Duodenal mucosa (tissue), 2 donors: Measurements from ENCODE around the gene GLG1.
"Not testable (repeated sequence)": the region's sequence is repeated elsewhere in the genome, so short reads cannot be mapped to it uniquely, and the experiment has no call there.

Source experiments
- H3K27ac ChIP-seq: one replicate; pipeline ENCODE4 v1.7.0; 2013; ENCODE audit warnings: low read depth, low read length
- H3K27me3 ChIP-seq, 2 donors: one replicate each; pipeline ENCODE4 v1.7.0; 2013; ENCODE audit warnings: low read length in 2 of 2, control low read depth in 1 of 2; ENCODE audit not compliant: insufficient read depth in 2 of 2, control insufficient read depth in 1 of 2
- H3K36me3 ChIP-seq, 2 donors: one replicate each; pipeline ENCODE4 v1.7.0; 2013; ENCODE audit warnings: low read length in 2 of 2, control low read depth in 1 of 2; ENCODE audit not compliant: insufficient read depth in 2 of 2, control insufficient read depth in 1 of 2
- H3K4me1 ChIP-seq, 2 donors: one replicate each; pipeline ENCODE4 v1.7.0; 2013; ENCODE audit warnings: low read length in 2 of 2, control low read depth in 1 of 2; ENCODE audit not compliant: insufficient read depth in 2 of 2, control insufficient read depth in 1 of 2
- H3K4me3 ChIP-seq, 2 donors: one replicate each; pipeline ENCODE4 v1.7.0; 2013; ENCODE audit warnings: low read length in 2 of 2, low read depth in 1 of 2
- H3K9ac ChIP-seq, 2 donors: one replicate each; pipeline ENCODE4 v1.7.0; 2013; ENCODE audit warnings: low read length in 2 of 2, low read depth in 1 of 2
- H3K9me3 ChIP-seq, 2 donors: one replicate each; pipeline ENCODE4 v1.7.0; 2013; ENCODE audit warnings: low read length in 2 of 2, control low read depth in 1 of 2; ENCODE audit not compliant: control insufficient read depth in 1 of 2

The GLG1 gene

DNA sequence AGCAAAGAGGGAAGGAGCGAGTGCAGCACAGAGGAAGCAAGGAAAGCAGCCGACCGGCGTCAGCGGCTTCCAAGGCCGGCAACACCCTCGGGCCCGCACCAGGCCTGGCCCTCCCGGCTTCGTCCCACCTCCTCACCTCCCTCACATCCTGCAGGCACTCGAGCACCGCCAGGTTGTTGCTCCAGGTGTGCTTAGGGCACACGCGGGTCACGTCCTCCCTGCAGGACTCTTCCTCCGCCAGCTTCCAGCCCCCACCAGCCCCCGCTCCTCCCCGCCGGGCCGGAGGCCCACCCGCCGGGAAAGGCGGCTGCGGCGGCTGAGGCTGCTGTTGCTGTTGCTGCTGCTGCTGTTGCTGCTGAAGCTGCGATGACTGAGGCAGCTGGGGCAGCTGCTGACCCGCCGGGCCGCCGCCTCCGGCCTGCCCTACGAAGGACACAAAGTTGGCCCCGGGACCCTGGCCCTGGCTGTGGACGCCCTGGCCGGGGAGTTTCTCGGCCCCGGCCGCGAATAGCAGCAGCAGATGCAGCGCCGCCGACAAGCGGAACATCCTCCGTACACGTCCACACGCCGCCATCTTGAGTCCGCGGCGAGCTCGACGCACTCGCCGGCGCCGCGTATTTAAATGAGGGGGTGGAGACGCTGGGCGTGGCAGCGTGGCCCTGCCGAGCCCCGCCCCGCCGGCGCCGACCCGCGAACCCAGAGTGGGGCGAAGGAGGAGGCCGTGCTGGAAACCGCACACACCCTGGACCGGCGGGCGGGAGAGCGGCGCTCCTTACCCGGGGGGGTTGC is at the start of gene GLG1:
TSS of gene GLG1 (minus strand) at position 594 of the 789 bp plus-strand sequence. CDS start at position 574, 20 bp downstream.
- H3K9me3 ChIP-seq, result no peaks in the 10 kb centered on the region
- H3K4me3 ChIP-seq, result peak within 1 kb of the TSS; percentile 97 to 99
- peaks cover 25 to 36% of the 10 kb centered on the region in 2 donors for H3K4me1 ChIP-seq

DNA sequence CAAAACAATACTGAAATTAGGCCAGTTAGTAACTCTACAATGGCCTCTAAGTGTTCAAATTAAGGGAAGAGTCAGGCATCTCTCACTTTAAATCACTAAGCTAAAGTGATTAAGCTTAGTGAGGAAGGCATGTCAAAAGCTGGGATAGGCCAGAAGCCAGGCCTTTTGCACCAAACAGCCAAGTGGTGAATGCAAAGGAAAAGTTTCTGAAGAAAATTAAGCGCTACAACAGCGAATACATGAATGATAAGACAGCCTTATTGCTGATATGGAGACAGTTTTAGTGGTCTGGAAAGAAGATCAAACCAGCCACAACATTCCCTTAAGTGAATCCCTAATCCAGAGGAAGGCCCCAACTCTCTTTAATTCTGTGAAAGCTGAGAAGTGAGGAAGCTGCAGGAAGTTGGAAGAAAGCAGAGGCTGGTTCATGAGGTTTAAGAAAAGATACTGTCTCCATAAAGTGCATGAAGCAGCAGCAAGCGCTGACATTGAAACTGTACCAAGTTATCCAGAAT is 47.7 kb upstream of the GLG1 start:
- no peak overlapping the region for H3K27ac ChIP-seq
- H3K36me3 ChIP-seq, result peaks cover 8 to 51% of the 10 kb centered on the region in 2 donors
- no peak overlapping the region for H3K9ac ChIP-seq
- H3K27me3 ChIP-seq, result no peaks in the 10 kb centered on the region
- H3K4me3 ChIP-seq, result no peak overlapping the region
- peaks cover 7 to 9% of the 10 kb centered on the region in 2 donors for H3K4me1 ChIP-seq
- no peaks in the 10 kb centered on the region for H3K9me3 ChIP-seq

More for the DNA sequence above, at the start of gene GLG1:
- H3K9ac ChIP-seq, result peak within 1 kb of the TSS; percentile 84 to 93
- peak within 1 kb of the TSS; percentile 93 for H3K27ac ChIP-seq
- no peaks in the 10 kb centered on the region for H3K27me3 ChIP-seq
- no peaks in the 10 kb centered on the region for H3K36me3 ChIP-seq

DNA sequence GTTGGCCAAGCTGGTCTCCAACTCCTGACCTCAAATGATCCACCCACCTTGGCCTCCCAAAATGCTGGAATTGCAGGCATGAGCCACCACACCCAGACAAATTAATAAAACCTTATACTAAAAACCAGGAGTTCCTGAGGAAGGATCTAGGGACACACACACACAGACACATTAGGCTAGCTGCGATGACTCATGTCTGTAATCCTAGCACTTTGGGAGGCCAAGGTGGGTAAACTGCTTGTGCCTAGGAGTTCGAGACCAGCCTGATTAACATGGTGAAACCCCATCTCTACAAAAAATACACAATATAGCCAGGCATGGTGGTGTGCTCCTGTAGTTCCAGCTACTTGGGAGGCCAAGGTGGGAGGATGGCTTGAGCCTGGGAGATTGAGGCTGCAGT is 46.0 kb upstream of the GLG1 start:
- not testable (repeated sequence) for H3K27ac ChIP-seq, H3K4me3 ChIP-seq, H3K9ac ChIP-seq, H3K4me1 ChIP-seq, H3K27me3 ChIP-seq, H3K9me3 ChIP-seq
- H3K36me3 ChIP-seq, result peaks cover 4 to 51% of the 10 kb centered on the region in 2 donors

DNA sequence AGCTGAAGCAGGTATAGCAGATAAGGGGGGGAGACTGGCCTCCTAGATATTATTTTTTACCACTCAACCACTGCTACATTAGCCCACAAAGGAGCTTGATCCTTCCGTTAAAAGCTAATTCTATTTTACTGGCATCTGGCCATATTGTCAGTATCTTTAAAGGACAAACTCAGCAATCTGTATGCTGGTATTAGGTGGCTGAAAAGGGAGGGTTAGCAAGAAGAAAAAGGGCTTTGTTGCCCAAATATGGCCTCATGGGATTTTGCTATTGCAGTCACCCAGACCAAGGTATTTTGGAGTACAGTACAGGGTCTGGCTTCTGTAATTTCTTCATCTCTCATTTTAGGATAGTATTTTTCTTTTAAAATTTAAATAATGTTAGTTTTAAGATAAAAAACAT is 45.3 kb upstream of the GLG1 start:
- Histone ChIP-seq H3K4me3 (no peak overlapping the region), H3K27ac (no peak overlapping the region), H3K36me3 (peaks cover 3 to 57% of the 10 kb centered on the region in 2 donors), H3K9me3 (no peaks in the 10 kb centered on the region), H3K9ac (no peak overlapping the region), H3K27me3 (no peaks in the 10 kb centered on the region), H3K4me1 (no peaks in the 10 kb centered on the region)

DNA sequence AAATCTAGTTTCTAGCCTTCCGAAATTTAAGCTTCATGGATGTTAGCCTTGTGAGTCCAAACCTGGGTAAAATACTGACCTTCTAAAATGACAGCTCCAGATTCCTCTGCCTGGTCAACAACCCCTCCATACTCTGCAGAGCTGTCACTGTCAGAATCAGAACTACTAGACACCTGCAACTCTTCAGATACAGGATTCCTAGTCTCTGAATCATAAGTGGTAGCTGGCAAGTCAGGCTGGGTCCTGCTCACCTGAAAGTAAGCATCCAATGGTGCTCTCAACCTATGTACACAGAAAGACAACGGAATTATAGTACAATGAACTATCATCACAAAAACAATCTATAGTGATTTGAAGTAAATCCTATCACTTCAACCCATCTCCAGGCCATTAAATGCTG is 44.9 kb upstream of the GLG1 start:
- Histone ChIP-seq H3K9ac (no peak overlapping the region), H3K27ac (no peak overlapping the region), H3K4me1 (no peaks in the 10 kb centered on the region), H3K9me3 (no peaks in the 10 kb centered on the region), H3K4me3 (no peak overlapping the region), H3K36me3 (peaks cover 3 to 61% of the 10 kb centered on the region in 2 donors), H3K27me3 (no peaks in the 10 kb centered on the region)

DNA sequence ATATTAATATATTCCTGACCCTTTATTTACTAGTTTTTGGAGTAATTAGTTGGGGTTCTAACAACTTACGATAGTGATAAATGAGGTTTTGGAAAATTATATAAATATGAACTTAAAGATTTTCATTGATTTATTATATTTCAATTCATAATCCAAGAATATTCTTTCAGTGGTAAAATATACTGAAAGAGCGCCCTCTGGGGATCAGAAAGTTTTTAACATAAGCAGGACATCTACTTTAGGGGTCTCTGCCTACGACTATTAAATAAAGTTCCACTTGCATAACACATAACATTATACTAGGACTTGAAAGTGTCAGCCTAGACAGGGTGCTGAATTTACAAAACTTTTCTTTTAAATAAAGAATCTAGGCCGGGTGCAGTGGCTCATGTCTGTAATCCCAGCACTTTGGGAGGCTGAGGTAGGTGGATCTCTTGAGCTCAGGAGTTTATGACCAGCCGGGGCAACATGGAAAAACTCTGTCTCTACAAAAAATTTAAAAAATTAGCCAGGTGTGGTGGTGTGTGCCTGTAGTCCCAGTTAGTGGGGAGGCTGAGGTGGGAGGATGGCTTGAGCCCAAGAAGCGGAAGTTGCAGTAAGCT is 44.2 kb upstream of the GLG1 start:
- Histone ChIP-seq H3K9me3 (no peaks in the 10 kb centered on the region), H3K9ac (no peak overlapping the region), H3K4me3 (no peak overlapping the region), H3K4me1 (no peaks in the 10 kb centered on the region), H3K27me3 (no peaks in the 10 kb centered on the region), H3K27ac (no peak overlapping the region), H3K36me3 (peaks cover 3 to 64% of the 10 kb centered on the region in 2 donors)

DNA sequence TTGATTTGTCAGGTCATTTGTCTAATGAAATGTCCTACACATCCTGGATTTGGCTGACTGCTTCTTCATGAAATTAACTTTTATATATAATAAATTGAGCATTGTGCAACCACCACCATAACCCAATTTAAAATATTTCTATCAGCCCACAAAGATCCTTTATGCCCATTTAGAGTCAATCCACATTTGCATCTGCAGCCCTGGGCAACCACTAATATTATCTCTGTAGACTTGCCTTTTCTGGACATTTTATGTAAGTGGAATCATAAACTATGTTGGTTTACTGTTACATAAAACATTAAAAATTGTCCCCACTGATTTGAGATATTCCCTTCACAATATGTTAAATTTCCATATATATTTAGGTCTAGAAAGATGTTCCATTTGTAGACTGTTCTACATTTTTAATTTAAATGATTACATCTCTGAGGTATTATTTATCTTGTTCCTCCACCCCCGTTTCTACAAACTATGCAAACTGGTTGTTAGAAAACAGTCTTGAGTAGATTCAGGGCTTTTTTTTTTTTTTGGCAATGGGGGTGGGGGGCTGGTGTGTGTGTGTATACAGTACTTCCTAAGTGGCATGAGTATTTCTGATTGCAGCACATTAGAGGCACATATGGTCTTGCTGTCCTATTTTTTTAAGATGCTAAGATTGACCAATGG is 43.1 kb upstream of the GLG1 start:
- Histone ChIP-seq H3K4me3 (no peak overlapping the region), H3K27ac (no peak overlapping the region), H3K36me3 (peaks cover 3 to 73% of the 10 kb centered on the region in 2 donors), H3K27me3 (no peaks in the 10 kb centered on the region), H3K9me3 (no peaks in the 10 kb centered on the region), H3K4me1 (no peaks in the 10 kb centered on the region), H3K9ac (no peak overlapping the region)

DNA sequence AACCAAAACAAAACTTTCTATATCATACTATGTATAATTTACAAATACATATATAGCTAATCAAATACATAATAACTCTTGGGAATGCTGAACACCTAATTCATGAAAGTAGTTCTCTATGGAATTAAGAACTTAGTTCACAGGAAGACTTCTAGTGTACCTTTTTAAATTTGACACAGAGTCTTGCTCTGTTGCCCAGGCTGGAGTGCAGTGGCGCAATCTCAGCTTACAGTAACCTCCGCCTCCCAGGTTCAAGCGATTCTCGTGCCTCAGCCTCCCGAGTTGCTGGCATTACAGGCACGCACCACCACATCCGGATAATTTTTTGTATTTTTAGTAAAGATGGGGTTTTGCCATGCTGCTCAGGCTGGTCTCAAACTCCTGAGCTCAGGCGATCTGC is 35.1 kb upstream of the GLG1 start:
- H3K4me3 ChIP-seq, result no peak overlapping the region
- no peak overlapping the region for H3K27ac ChIP-seq
- H3K4me1 ChIP-seq, result no peaks in the 10 kb centered on the region
- H3K27me3 ChIP-seq, result no peaks in the 10 kb centered on the region
- peaks cover 13 to 72% of the 10 kb centered on the region in 2 donors for H3K36me3 ChIP-seq
- no peaks in the 10 kb centered on the region for H3K9me3 ChIP-seq
- no peak overlapping the region for H3K9ac ChIP-seq

DNA sequence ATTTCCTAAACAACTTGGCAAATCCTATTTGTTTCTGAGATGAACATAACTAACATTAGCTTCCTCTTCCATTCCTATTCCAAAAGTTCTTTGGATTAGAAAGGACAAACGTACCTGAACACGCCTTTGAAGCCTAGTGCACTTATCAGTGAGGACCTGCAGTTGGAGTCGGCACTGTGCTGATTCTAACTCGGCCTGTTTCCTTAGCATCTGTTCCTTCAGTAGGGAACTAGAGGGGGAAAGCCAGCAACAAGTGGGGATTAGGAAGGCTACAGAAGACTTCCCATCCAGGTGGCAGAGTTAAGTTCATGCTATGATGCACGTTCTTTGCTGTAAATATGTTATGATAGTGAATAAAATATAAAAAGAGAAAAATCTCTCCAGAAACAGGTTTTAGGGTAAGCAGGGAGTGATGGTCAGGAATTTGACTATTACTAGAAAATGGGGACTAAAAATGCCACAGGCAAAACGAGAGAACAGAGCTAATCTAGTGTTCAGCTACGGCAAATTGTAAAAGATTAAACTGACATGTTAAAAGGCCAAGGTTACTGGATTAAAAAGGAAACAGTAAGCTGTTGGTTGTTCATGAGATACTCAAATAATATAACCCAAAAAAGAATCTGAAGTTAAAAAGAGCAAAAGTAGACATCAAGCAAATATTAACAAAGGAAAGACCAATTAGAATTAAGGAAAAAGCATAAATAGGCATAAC is 31.0 kb upstream of the GLG1 start:
- Histone ChIP-seq H3K9me3 (no peaks in the 10 kb centered on the region), H3K36me3 (peaks cover 6 to 53% of the 10 kb centered on the region in 2 donors), H3K4me3 (no peak overlapping the region), H3K27ac (no peak overlapping the region), H3K4me1 (no peaks in the 10 kb centered on the region), H3K27me3 (no peaks in the 10 kb centered on the region), H3K9ac (no peak overlapping the region)
